Smooth muscle cell (in vitro differentiated cells): ENCODE measurements around the gene TRIM25. TPM values are rescaled to one million over a fixed set of nuclear protein-coding genes. Genes with fewer than 3 reads are reported as not detected.

ENCODE experiments used
- DNase-seq: peaks from one replicate; lab custom pipeline; 2025; ENCODE audit not compliant: unreplicated experiment; lab: John Stamatoyannopoulos, UW
- H2AFZ ChIP-seq: fragments of 200-600 bp; sonication (generic); 2 replicates; pipeline ENCODE4 v1.6.0; 2016; ENCODE audit warnings: antibody characterized with exemption, low read depth, mild to moderate bottlenecking
- H3F3A ChIP-seq: fragments of 200-600 bp; sonication (generic); 2 replicates; pipeline ENCODE4 v1.6.0; 2017; ENCODE audit warnings: antibody characterized with exemption, low read depth
- H3K27ac ChIP-seq: fragments of 200-600 bp; sonication (generic); 2 replicates; pipeline ENCODE4 v1.5.1; 2016; ENCODE audit warnings: low read depth, mild to moderate bottlenecking
- H3K27me3 ChIP-seq: fragments of 200-600 bp; sonication (generic); 2 replicates; pipeline ENCODE4 v1.6.1; 2016; ENCODE audit warnings: low read depth, mild to moderate bottlenecking
- H3K36me3 ChIP-seq: fragments of 200-600 bp; sonication (generic); 2 replicates; pipeline ENCODE4 v1.5.1; 2016; ENCODE audit warnings: low read depth
- H3K4me1 ChIP-seq: fragments of 200-600 bp; sonication (generic); 2 replicates; pipeline ENCODE4 v1.5.1; 2016; ENCODE audit warnings: low read depth
- H3K4me2 ChIP-seq: fragments of 200-600 bp; sonication (generic); 2 replicates; pipeline ENCODE4 v1.6.0; 2016; ENCODE audit warnings: mild to moderate bottlenecking
- H3K4me3 ChIP-seq: fragments of 200-600 bp; sonication (generic); 2 replicates; pipeline ENCODE4 v1.5.1; 2016; ENCODE audit warnings: mild to moderate bottlenecking
- H3K79me2 ChIP-seq: fragments of 200-600 bp; sonication (generic); 2 replicates; pipeline ENCODE4 v1.6.0; 2016; ENCODE audit warnings: low read depth, mild to moderate bottlenecking
- H3K9ac ChIP-seq: fragments of 200-600 bp; sonication (generic); 2 replicates; pipeline ENCODE4 v1.6.0; 2016; ENCODE audit warnings: low read depth
- H3K9me3 ChIP-seq: fragments of 200-600 bp; sonication (generic); replicated peaks from 2 replicates; pipeline ENCODE4 v1.5.1; 2016; ENCODE audit warnings: low read depth
- H4K20me1 ChIP-seq: fragments of 200-600 bp; sonication (generic); 2 replicates; pipeline ENCODE4 v1.6.0; 2016; ENCODE audit warnings: low read depth
- WGBS: methylation state at CpG from one replicate; pipeline ENCODE4 v1.1.7; 2016; ENCODE audit warnings: low lambda C conversion rate; 5-methylcytosine and 5-hydroxymethylcytosine counted together
- polyA plus RNA-seq: library from polyadenylated mRNA; unstranded; fragments of >200 nt; fragmentation: Nextera tagmentation; extraction: Ambion mirVana; gene quantifications from 2 replicates; pipeline ENCODE4 v1.2.1, GENCODE V29; 2016
- total RNA-seq: library from RNA; depleted of rRNA; stranded (reverse); fragments of >200 nt; gene quantifications from 2 replicates; pipeline ENCODE4 v1.2.3, GENCODE V29; 2014
- TF ChIP-seq, protein P1 (sequence below): fragments of 200-600 bp; sonication (generic); IDR thresholded peaks from 2 replicates; pipeline ENCODE4 v1.5.1; 2017; ENCODE audit warnings: borderline replicate concordance, mild to moderate bottlenecking, antibody characterized with exemption; ENCODE audit not compliant: insufficient read depth, poor library complexity, severe bottlenecking

Gene TRIM25
- total and polyA plus RNA-seq, 2 experiments from 2014 or later: 2.6 to 7.1 TPM

DNA sequence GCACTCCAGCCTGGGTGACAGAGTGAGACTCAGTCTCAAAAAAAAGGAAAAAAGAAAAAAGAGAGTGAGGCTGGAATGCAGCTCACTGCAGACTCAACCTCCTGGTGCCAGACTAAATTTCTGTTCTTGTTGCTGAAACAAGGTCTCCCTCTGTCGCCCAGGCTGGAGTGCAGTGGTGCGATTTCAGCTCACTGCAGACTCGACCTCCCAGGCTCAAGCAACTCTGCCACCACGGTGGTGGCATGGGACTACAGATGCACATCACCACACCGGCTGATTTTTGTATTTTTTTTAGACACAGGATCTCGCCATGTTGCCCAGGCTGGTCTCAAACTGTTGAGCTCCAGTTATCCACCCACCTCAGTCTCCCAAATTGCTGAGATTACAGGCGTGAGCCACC lies 34.6 kb downstream of the TRIM25 start:
- Histone ChIP-seq H3K9me3 (no peaks in the 10 kb centered on the region), H3K4me3 (no peak overlapping the region), H3K36me3 (no peaks in the 10 kb centered on the region), H3K4me2 (no peak overlapping the region), H3K4me1 (no peaks in the 10 kb centered on the region), H4K20me1 (no peaks in the 10 kb centered on the region), H2AFZ (no peak overlapping the region), H3K27me3 (no peaks in the 10 kb centered on the region), H3F3A (no peaks in the 10 kb centered on the region), H3K79me2 (no peaks in the 10 kb centered on the region), H3K9ac (no peak overlapping the region), H3K27ac (no peak overlapping the region)
- TF ChIP-seq, protein P1, sequence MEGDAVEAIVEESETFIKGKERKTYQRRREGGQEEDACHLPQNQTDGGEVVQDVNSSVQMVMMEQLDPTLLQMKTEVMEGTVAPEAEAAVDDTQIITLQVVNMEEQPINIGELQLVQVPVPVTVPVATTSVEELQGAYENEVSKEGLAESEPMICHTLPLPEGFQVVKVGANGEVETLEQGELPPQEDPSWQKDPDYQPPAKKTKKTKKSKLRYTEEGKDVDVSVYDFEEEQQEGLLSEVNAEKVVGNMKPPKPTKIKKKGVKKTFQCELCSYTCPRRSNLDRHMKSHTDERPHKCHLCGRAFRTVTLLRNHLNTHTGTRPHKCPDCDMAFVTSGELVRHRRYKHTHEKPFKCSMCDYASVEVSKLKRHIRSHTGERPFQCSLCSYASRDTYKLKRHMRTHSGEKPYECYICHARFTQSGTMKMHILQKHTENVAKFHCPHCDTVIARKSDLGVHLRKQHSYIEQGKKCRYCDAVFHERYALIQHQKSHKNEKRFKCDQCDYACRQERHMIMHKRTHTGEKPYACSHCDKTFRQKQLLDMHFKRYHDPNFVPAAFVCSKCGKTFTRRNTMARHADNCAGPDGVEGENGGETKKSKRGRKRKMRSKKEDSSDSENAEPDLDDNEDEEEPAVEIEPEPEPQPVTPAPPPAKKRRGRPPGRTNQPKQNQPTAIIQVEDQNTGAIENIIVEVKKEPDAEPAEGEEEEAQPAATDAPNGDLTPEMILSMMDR: no peak
- 95% methylated on average over 7 of the region's 7 CpGs for WGBS
- no peak for DNase-seq

DNA sequence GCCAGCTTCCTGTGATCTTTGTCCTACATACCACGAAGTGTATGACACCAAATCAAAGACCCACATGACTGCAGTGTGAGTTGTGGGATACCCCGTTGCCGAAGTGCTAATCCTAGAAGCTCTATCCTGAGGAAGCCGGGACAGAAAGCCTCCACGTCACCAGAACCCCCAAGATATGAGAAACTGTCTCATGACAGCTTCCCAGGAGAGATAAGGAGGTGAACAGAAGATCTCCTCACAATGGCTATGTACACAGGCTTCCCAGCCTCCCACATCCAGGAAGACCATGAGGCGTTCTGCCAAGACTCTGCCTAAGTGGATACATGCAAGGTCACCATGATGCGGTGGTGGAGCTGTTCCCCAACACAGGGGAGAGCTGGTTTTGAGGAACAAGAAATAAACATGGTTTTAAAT lies 37.1 kb downstream of the TRIM25 start:
- H4K20me1 ChIP-seq: no peaks in the 10 kb centered on the region
- H3K9ac ChIP-seq: no peak overlapping the region
- no peaks in the 10 kb centered on the region for H3K36me3 ChIP-seq
- no peak overlapping the region for H3K27ac ChIP-seq
- no peak overlapping the region for H3K4me2 ChIP-seq
- DNase-seq: no peak
- no peak overlapping the region for H2AFZ ChIP-seq
- no peaks in the 10 kb centered on the region for H3F3A ChIP-seq
- no peaks in the 10 kb centered on the region for H3K27me3 ChIP-seq
- TF ChIP-seq, protein P1: no peak
- 68% methylated on average over 7 of the region's 7 CpGs for WGBS
- H3K4me3 ChIP-seq: no peak overlapping the region
- H3K79me2 ChIP-seq: no peaks in the 10 kb centered on the region
- no peaks in the 10 kb centered on the region for H3K9me3 ChIP-seq
- no peaks in the 10 kb centered on the region for H3K4me1 ChIP-seq

DNA sequence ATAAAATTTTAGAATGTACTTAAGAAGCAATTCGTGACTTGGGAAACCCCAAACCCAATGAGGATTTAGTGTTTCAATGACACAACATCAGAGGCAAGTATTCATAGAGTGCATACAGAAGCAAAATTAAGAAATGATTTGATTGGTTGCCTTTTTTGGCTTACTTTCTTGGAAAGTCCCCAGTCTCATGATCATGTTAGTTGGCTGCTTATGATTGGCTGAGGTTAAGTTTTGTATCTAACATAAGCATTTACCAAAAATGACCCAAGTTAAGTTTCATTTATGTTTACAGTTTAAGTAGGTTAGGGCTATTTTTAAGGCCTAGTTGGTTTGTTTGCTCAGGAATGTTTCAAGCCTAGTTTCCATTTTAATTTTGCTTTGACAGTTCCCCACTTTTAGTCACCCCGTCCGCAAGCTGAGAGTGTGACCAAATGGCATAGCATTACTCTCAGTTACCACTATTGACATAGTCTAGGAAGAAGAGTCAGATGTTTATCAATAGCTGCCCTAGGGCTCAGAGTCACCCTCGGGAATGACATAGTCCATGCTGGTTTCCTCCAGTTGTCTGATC lies 43.7 kb downstream of the TRIM25 start:
- H3K36me3 ChIP-seq: no peaks in the 10 kb centered on the region
- WGBS: 73% methylated on average over 4 of the region's 4 CpGs
- TF ChIP-seq, protein P1: no peak
- no peak for DNase-seq
- no peak overlapping the region for H2AFZ ChIP-seq
- H3F3A ChIP-seq: no peaks in the 10 kb centered on the region
- H3K27ac ChIP-seq: no peak overlapping the region
- H3K9ac ChIP-seq: no peak overlapping the region
- H3K4me1 ChIP-seq: no peaks in the 10 kb centered on the region
- H3K4me3 ChIP-seq: no peak overlapping the region
- H3K4me2 ChIP-seq: no peak overlapping the region
- H3K27me3 ChIP-seq: no peaks in the 10 kb centered on the region
- H3K9me3 ChIP-seq: no peaks in the 10 kb centered on the region
- H3K79me2 ChIP-seq: no peaks in the 10 kb centered on the region
- H4K20me1 ChIP-seq: no peaks in the 10 kb centered on the region

DNA sequence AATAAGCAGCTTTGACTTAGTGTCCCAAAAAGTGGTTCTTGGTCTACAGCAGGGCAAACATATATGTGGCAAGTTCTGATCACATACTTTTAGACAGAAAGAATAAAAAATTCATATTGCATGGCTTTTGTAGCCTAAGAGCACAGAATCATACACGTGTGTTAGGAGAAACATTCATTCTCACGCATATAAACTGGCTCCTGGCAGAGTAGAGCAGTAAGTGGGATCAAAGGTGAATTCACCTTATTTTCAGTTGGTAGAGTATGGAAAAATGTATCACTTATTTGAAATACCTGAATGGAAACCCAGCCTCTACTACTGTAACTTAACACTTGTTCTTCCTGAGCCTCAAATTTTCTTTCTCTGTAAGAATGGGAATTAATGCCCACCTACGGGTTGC lies 45.1 kb downstream of the TRIM25 start:
- Histone ChIP-seq H3K9ac (no peak overlapping the region), H3K27ac (no peak overlapping the region), H3K4me2 (no peak overlapping the region), H3K36me3 (no peaks in the 10 kb centered on the region), H3K27me3 (no peaks in the 10 kb centered on the region), H3K4me1 (no peaks in the 10 kb centered on the region), H2AFZ (no peak overlapping the region), H3K9me3 (no peaks in the 10 kb centered on the region), H4K20me1 (no peaks in the 10 kb centered on the region), H3K4me3 (no peak overlapping the region), H3K79me2 (no peaks in the 10 kb centered on the region), H3F3A (no peaks in the 10 kb centered on the region)
- WGBS: 94% methylated on average over 3 of the region's 3 CpGs
- DNase-seq: no peak
- TF ChIP-seq, protein P1: no peak
